GM23338 (cell line): Measurements from ENCODE around the gene TPO.

ENCODE experiments used
- CREB1 ChIP-seq: fragments of 250-450 bp; sonication (Bioruptor Pico); IDR thresholded peaks from 2 replicates; pipeline ENCODE4 v1.5.0; 2020; ENCODE audit warnings: low read depth, mild to moderate bottlenecking, moderate library complexity
- EZH2 ChIP-seq: fragments of 200-600 bp; sonication (generic); IDR thresholded peaks from one replicate; pipeline ENCODE4 v1.8.0; 2017; ENCODE audit warnings: antibody characterized with exemption, mild to moderate bottlenecking, low read depth; ENCODE audit not compliant: unreplicated experiment
- EZH2phosphoT487 ChIP-seq: fragments of 200-600 bp; sonication (generic); IDR thresholded peaks from one replicate; pipeline ENCODE4 v1.8.1; 2018; ENCODE audit warnings: antibody characterized with exemption; ENCODE audit not compliant: unreplicated experiment
- JUNB ChIP-seq: IDR thresholded peaks from one replicate; pipeline ENCODE4 v1.6.1; 2016; ENCODE audit warnings: antibody characterized with exemption; ENCODE audit not compliant: unreplicated experiment
- NANOG ChIP-seq: IDR thresholded peaks from 2 replicates; pipeline ENCODE4 v1.6.1; 2016; ENCODE audit warnings: antibody characterized with exemption, borderline replicate concordance
- POLR2AphosphoS5 ChIP-seq: IDR thresholded peaks from 2 replicates; pipeline ENCODE4 v1.6.1; 2016; ENCODE audit warnings: antibody characterized with exemption, low read depth
- REST ChIP-seq: IDR thresholded peaks from one replicate; pipeline ENCODE4 v1.6.1; 2018; ENCODE audit warnings: antibody characterized with exemption; ENCODE audit not compliant: unreplicated experiment
- STAT1 ChIP-seq: IDR thresholded peaks from one replicate; pipeline ENCODE4 v1.6.1; 2016; ENCODE audit warnings: antibody characterized with exemption; ENCODE audit not compliant: unreplicated experiment
- ZNF462 ChIP-seq: fragments of 250-450 bp; sonication (Bioruptor Pico); IDR thresholded peaks from 2 replicates; pipeline ENCODE4 v1.5.0; 2020; ENCODE audit warnings: mild to moderate bottlenecking, moderate library complexity
- TF ChIP-seq, protein P1 (sequence below), 2 experiments: fragments of 200-600 bp in 1 of 2; sonication (generic) in 1 of 2; conservative IDR thresholded peaks; 2 replicates each; pipeline versions ENCODE4 v1.5.1 to v1.6.1; 2016 to 2017; ENCODE audit warnings: antibody characterized with exemption in 2 of 2, low read depth in 2 of 2, mild to moderate bottlenecking in 2 of 2, moderate library complexity in 1 of 2

- TF ChIP-seq, protein P1, sequence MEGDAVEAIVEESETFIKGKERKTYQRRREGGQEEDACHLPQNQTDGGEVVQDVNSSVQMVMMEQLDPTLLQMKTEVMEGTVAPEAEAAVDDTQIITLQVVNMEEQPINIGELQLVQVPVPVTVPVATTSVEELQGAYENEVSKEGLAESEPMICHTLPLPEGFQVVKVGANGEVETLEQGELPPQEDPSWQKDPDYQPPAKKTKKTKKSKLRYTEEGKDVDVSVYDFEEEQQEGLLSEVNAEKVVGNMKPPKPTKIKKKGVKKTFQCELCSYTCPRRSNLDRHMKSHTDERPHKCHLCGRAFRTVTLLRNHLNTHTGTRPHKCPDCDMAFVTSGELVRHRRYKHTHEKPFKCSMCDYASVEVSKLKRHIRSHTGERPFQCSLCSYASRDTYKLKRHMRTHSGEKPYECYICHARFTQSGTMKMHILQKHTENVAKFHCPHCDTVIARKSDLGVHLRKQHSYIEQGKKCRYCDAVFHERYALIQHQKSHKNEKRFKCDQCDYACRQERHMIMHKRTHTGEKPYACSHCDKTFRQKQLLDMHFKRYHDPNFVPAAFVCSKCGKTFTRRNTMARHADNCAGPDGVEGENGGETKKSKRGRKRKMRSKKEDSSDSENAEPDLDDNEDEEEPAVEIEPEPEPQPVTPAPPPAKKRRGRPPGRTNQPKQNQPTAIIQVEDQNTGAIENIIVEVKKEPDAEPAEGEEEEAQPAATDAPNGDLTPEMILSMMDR (conservative IDR thresholded peaks at IDR 0.05; ENCODE audit: low read depth in 2 of 2): no peak
- TF ChIP-seq CREB1 (CRISPR knock-in tag): no peak
- TF ChIP-seq POLR2AphosphoS5: no peak
- no peak for TF ChIP-seq REST
- no peak for TF ChIP-seq STAT1
- no peak for TF ChIP-seq EZH2
- no peak for TF ChIP-seq NANOG
- TF ChIP-seq EZH2phosphoT487: no peak
- no peak for TF ChIP-seq ZNF462 (CRISPR knock-in tag)
- TF ChIP-seq JUNB: no peak
Observed at GRCh38 chr2:1514391-1515072, 101.3 kb downstream of the TPO start.
